DND-41 (cell line): ENCODE data around the gene RNF13.
"Not testable (repeated sequence)": the region's sequence is repeated elsewhere in the genome, so short reads cannot be mapped to it uniquely, and the experiment has no call there.

Experiments used
- ATAC-seq: fragments of 200-7000 bp; cut with Tn5 transposase; 3 replicates; pipeline ENCODE4 v1.9.1; 2021; ENCODE audit warnings: low read depth; ENCODE audit not compliant: insufficient read depth
- DNase-seq: peaks from one replicate; pipeline ENCODE4 v3.0.0-alpha.2; 2020
- H2AFZ ChIP-seq: 2 replicates; pipeline ENCODE4 v1.6.0; 2012; ENCODE audit warnings: low read depth, low read length
- H3K27ac ChIP-seq: 2 replicates; pipeline ENCODE4 v1.5.1; 2012; ENCODE audit warnings: low read length, inconsistent platforms
- H3K27me3 ChIP-seq: fragments of 200-600 bp; sonication (generic); 2 replicates; pipeline ENCODE4 v1.6.0; 2012; ENCODE audit warnings: low read length, mild to moderate bottlenecking, inconsistent platforms; ENCODE audit not compliant: insufficient read depth, poor library complexity
- H3K36me3 ChIP-seq: 2 replicates; pipeline ENCODE4 v1.5.1; 2012; ENCODE audit warnings: low read length, inconsistent platforms; ENCODE audit not compliant: insufficient read depth
- H3K4me1 ChIP-seq: 2 replicates; pipeline ENCODE4 v1.5.1; 2012; ENCODE audit warnings: mild to moderate bottlenecking, low read length; ENCODE audit not compliant: insufficient read depth
- H3K4me2 ChIP-seq: 2 replicates; pipeline ENCODE4 v1.6.0; 2012; ENCODE audit warnings: mild to moderate bottlenecking, moderate library complexity, low read length, inconsistent platforms; ENCODE audit not compliant: insufficient read depth
- H3K4me3 ChIP-seq, 2 experiments: fragments of 200-600 bp in 1 of 2; shearing (Covaris generic) in 1 of 2; 2 replicates each; pipeline ENCODE4 v1.5.1; 2012 to 2016; ENCODE audit warnings: inconsistent platforms in 2 of 2, low read length in 2 of 2, mild to moderate bottlenecking in 2 of 2, low read depth in 1 of 2, moderate library complexity in 1 of 2
- H3K79me2 ChIP-seq: 2 replicates; pipeline ENCODE4 v1.6.0; 2012; ENCODE audit warnings: low read length, inconsistent platforms; ENCODE audit not compliant: insufficient read depth
- H3K9ac ChIP-seq: 2 replicates; pipeline ENCODE4 v1.6.0; 2012; ENCODE audit warnings: low read depth, mild to moderate bottlenecking, inconsistent platforms, low read length, moderate library complexity
- H3K9me3 ChIP-seq: 2 replicates; pipeline ENCODE4 v1.5.1; 2012; ENCODE audit warnings: low read length, moderate library complexity, mild to moderate bottlenecking, inconsistent platforms; ENCODE audit not compliant: insufficient read depth, severe bottlenecking
- H4K20me1 ChIP-seq: 2 replicates; pipeline ENCODE4 v1.6.0; 2012; ENCODE audit warnings: low read length; ENCODE audit not compliant: insufficient read depth
- CTCF ChIP-seq: IDR thresholded peaks from 2 replicates; pipeline ENCODE4 v1.5.1; 2012; ENCODE audit warnings: borderline replicate concordance, low read length, moderate library complexity, mild to moderate bottlenecking; ENCODE audit not compliant: poor library complexity, severe bottlenecking; ENCODE audit errors: extremely low read depth
- EZH2 ChIP-seq: IDR thresholded peaks from 3 replicates; pipeline ENCODE4 v1.6.1; 2012; ENCODE audit warnings: borderline replicate concordance, low read depth, mild to moderate bottlenecking, moderate library complexity, low read length, inconsistent platforms; ENCODE audit not compliant: severe bottlenecking

The RNF13 gene

GRCh38 chr3:149820183-149820582 lies 7.2 kb downstream of the RNF13 start:
- Histone ChIP-seq H4K20me1 (peaks cover 24% of the 10 kb centered on the region; the same call in 1 of the 2 replicates), H2AFZ (no peak overlapping the region), H3K4me3 (no peak overlapping the region), H3K4me2 (no peak overlapping the region), H3K36me3 (no peaks in the 10 kb centered on the region), H3K27ac (no peak overlapping the region), H3K27me3 (no peaks in the 10 kb centered on the region), H3K9me3 (peaks cover 2% of the 10 kb centered on the region), H3K4me1 (peaks cover 13% of the 10 kb centered on the region), H3K9ac (no peak overlapping the region), H3K79me2 (peaks cover 95% of the 10 kb centered on the region)
- DNase-seq = no peak
- TF ChIP-seq EZH2 (no peak), CTCF (no peak)
- ATAC-seq = no peak

GRCh38 chr3:149826636-149827035 lies 13.6 kb downstream of the RNF13 start:
- Histone ChIP-seq H3K4me2 (no peak overlapping the region), H3K36me3 (no peaks in the 10 kb centered on the region), H3K4me1 (no peaks in the 10 kb centered on the region), H3K79me2 (peaks cover 79% of the 10 kb centered on the region), H3K27me3 (no peaks in the 10 kb centered on the region), H2AFZ (no peak overlapping the region), H3K9ac (no peak overlapping the region), H3K9me3 (peaks cover 26% of the 10 kb centered on the region), H3K27ac (no peak overlapping the region), H4K20me1 (peaks cover 5% of the 10 kb centered on the region; the same call in 1 of the 2 replicates), H3K4me3 (no peak overlapping the region)
- no peak for ATAC-seq
- no peak for DNase-seq
- TF ChIP-seq EZH2 = no peak

DNA sequence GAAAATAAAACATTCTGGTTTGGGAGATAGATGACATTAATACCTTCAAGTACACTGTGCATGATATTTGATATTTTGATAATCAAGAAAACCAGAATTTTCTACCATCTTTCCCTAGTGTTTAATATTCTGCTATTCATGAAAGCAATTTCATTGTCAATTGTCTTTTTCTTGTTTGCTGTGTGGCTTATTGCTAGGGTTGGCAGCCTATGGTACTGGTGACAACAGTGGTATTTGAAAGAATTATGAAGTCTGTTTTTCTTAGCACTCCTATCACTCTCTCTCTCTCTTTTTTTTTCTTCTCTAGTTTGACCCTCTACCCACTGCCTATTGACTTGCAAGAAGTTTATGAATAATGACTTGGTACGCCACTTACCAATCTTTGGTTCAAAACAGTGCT lies 15.4 kb downstream of the RNF13 start:
- Histone ChIP-seq H3K4me3 (no peak overlapping the region), H3K27me3 (no peaks in the 10 kb centered on the region), H3K9me3 (peaks cover 35% of the 10 kb centered on the region), H2AFZ (no peak overlapping the region), H3K27ac (no peak overlapping the region), H3K4me1 (no peaks in the 10 kb centered on the region), H4K20me1 (peaks cover 5% of the 10 kb centered on the region; the same call in 1 of the 2 replicates), H3K36me3 (no peaks in the 10 kb centered on the region), H3K79me2 (peaks cover 71% of the 10 kb centered on the region), H3K9ac (no peak overlapping the region), H3K4me2 (no peak overlapping the region)
- no peak for TF ChIP-seq EZH2
- no peak for TF ChIP-seq CTCF
- ATAC-seq = no peak
- DNase-seq = no peak

DNA sequence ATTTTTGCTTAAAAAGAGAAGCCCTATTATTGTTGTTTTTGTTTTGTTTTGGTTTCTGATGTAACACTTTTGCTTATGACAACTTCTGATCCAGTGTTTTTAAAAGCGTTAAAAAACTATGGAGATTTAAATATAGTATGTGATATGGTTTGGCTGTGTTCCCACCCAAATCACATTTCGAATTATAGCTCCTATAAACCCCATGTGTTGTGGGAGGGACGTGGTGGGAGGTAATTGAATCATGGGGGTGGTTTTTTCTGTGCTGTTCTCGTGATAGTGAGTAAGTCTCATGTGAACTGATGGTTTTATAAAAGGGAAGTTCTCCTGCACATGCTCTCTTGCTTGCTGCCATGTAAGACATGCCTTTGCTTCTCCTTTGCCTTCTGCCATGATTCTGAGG lies 16.6 kb downstream of the RNF13 start:
- H3K4me3 ChIP-seq, H3K36me3 ChIP-seq: not testable (repeated sequence)

More for the DNA sequence above, 16.6 kb downstream of the RNF13 start:
- H3K4me1 ChIP-seq, H3K27ac ChIP-seq, ATAC-seq, H3K27me3 ChIP-seq, H3K9ac ChIP-seq, DNase-seq, H4K20me1 ChIP-seq, H2AFZ ChIP-seq, H3K4me2 ChIP-seq: not testable (repeated sequence)
- Histone ChIP-seq H3K79me2 (peaks cover 75% of the 10 kb centered on the region), H3K9me3 (peaks cover 46% of the 10 kb centered on the region)
